OCI-LY3 (cell line): ENCODE data around the gene UBLCP1.

Experiments
- CTCF ChIP-seq: fragments of 200-600, 300-600 bp; sonication (generic); IDR thresholded peaks from 2 replicates; pipeline ENCODE4 v1.5.1; 2014; ENCODE audit warnings: antibody characterized with exemption, low read length, low read depth
- EZH2phosphoT487 ChIP-seq: fragments of 200-600 bp; shearing (Covaris generic); IDR thresholded peaks from 2 replicates; pipeline ENCODE4 v1.6.1; 2018; ENCODE audit warnings: antibody characterized with exemption, mixed run types, low read depth

GRCh38 chr5:159231167-159231566 lies 31.9 kb upstream of the UBLCP1 start:
- TF ChIP-seq CTCF (no peak), EZH2phosphoT487 (no peak)
